ENCODE measurements around the gene ACTN4.

Gene ACTN4

GRCh38 chr19:38709671-38710415 is 62.4 kb downstream of the ACTN4 start:
- no peak for DNase-seq (ENCODE audit: low spot score)

GRCh38 chr19:38710416-38710702 is 62.9 kb downstream of the ACTN4 start:
- no peak for DNase-seq (ENCODE audit: low spot score)

- DNase-seq (ENCODE audit: low spot score), result no peak
Measured at GRCh38 chr19:38710928-38711725, 63.7 kb downstream of the ACTN4 start.

- DNase-seq (ENCODE audit: low spot score), result peak; percentile 84
Measured at GRCh38 chr19:38711726-38712153, 64.3 kb downstream of the ACTN4 start.

- no peak for DNase-seq (ENCODE audit: low spot score)
Measured at GRCh38 chr19:38712161-38712748, 64.8 kb downstream of the ACTN4 start.

- no peak for DNase-seq (ENCODE audit: low spot score)
Measured at GRCh38 chr19:38713227-38713649, 65.8 kb downstream of the ACTN4 start.

GRCh38 chr19:38713865-38714264 is 66.4 kb downstream of the ACTN4 start:
- no peak for DNase-seq (ENCODE audit: low spot score)

- DNase-seq (ENCODE audit: low spot score), result no peak
Measured at GRCh38 chr19:38714354-38714778, 66.9 kb downstream of the ACTN4 start.

- no peak for DNase-seq (ENCODE audit: low spot score)
Measured at GRCh38 chr19:38715555-38715954, 68.1 kb downstream of the ACTN4 start.

GRCh38 chr19:38717051-38717450 is 69.6 kb downstream of the ACTN4 start:
- no peak for DNase-seq (ENCODE audit: low spot score)

- DNase-seq (ENCODE audit: low spot score), result no peak
Measured at GRCh38 chr19:38717855-38718254, 70.4 kb downstream of the ACTN4 start.

GRCh38 chr19:38718747-38719543 is 71.5 kb downstream of the ACTN4 start:
- DNase-seq (ENCODE audit: low spot score), result peak; percentile 50

GRCh38 chr19:38719761-38720558 is 72.5 kb downstream of the ACTN4 start:
- no peak for DNase-seq (ENCODE audit: low spot score)

- no peak for DNase-seq (ENCODE audit: low spot score)
Measured at GRCh38 chr19:38720559-38721236, 73.2 kb downstream of the ACTN4 start.

- no peak for DNase-seq (ENCODE audit: low spot score)
Measured at GRCh38 chr19:38721496-38721895, 74.0 kb downstream of the ACTN4 start.

- no peak for DNase-seq (ENCODE audit: low spot score)
Measured at GRCh38 chr19:38721979-38722773, 74.7 kb downstream of the ACTN4 start.

- DNase-seq (ENCODE audit: low spot score), result no peak
Measured at GRCh38 chr19:38722947-38723605, 75.6 kb downstream of the ACTN4 start.

GRCh38 chr19:38723606-38723965 is 76.1 kb downstream of the ACTN4 start:
- no peak for DNase-seq (ENCODE audit: low spot score)

- DNase-seq (ENCODE audit: low spot score), result no peak
Measured at GRCh38 chr19:38723990-38724854, 76.8 kb downstream of the ACTN4 start.
